Psoas muscle (tissue), 8 donors: Measurements from ENCODE around the gene CHCHD5. TPM values are rescaled to one million over a fixed set of nuclear protein-coding genes. Genes with fewer than 3 reads are reported as not detected.
"Not testable (repeated sequence)": the region's sequence is repeated elsewhere in the genome, so short reads cannot be mapped to it uniquely, and the experiment has no call there.

ENCODE experiments used
- ATAC-seq, 4 donors: fragments of 200-7000 bp; cut with Tn5 transposase; one replicate each; pipeline ENCODE4 v1.9.1; 2020; ENCODE audit warnings: moderate library complexity in 3 of 4, mild to moderate bottlenecking in 2 of 4
- DNase-seq, 2 donors: peaks; one replicate each; pipeline ENCODE4 v3.0.0-alpha.2; 2020
- H3K27ac ChIP-seq: fragments of 200-600 bp; one replicate; pipeline ENCODE4 v1.8.0; 2022
- H3K27me3 ChIP-seq, 3 donors: fragments of 200-600 bp in 1 of 3; one replicate each; pipeline versions ENCODE4 v1.6.1 to v1.8.0; 2013 to 2022; ENCODE audit warnings: low read length in 2 of 3, mild to moderate bottlenecking in 2 of 3, moderate library complexity in 1 of 3; ENCODE audit not compliant: insufficient read depth in 3 of 3
- H3K36me3 ChIP-seq, 2 donors: fragments of 200-600 bp in 1 of 2; one replicate each; pipeline versions ENCODE4 v1.6.1 to v1.8.0; 2013 to 2022; ENCODE audit warnings: low read depth in 1 of 2, mild to moderate bottlenecking in 1 of 2, moderate library complexity in 1 of 2; ENCODE audit not compliant: insufficient read depth in 1 of 2
- H3K4me1 ChIP-seq: fragments of 200-600 bp; one replicate; pipeline ENCODE4 v1.8.0; 2022
- H3K4me3 ChIP-seq: fragments of 200-600 bp; one replicate; pipeline ENCODE4 v1.8.0; 2022; ENCODE audit warnings: mild to moderate bottlenecking
- H3K9me3 ChIP-seq: fragments of 200-600 bp; one replicate; pipeline ENCODE4 v1.8.0; 2022
- CTCF ChIP-seq: fragments of 200-600 bp; IDR thresholded peaks from one replicate; pipeline ENCODE4 v1.8.0; 2022; ENCODE audit warnings: antibody characterized with exemption
- WGBS, 3 donors: extraction: QIAGEN DNeasy Blood & Tissue Kit; methylation state at CpG; one replicate each; pipeline versions ENCODE4 v1.1.6 to v1.1.7; 2013; 5-methylcytosine and 5-hydroxymethylcytosine counted together
- intact Hi-C, 2 donors: fragments of 100-400 bp; cut with DNase I; formaldehyde crosslinking; loops; one replicate each; pipeline versions ENCODE4 v1.11.0 to v1.14.2; 2022
- polyA plus RNA-seq, 3 donors: library from polyadenylated mRNA; stranded (reverse); fragments of 200-250 nt; gene quantifications; one replicate each; pipeline ENCODE4 v1.2.3, GENCODE V29; 2013
- total RNA-seq, 4 donors: library from RNA; stranded (reverse); fragmentation: NEBNext Ultra II Directional in 2 of 4; extraction: Animal tissue kit (Norgen Biotek cat#: 25700) in 2 of 4; gene quantifications; one replicate each; pipeline versions ENCODE4 v1.2.1 to v1.2.4, GENCODE V29; 2021 to 2023
- donor health status: healthy with polysubstance abuse.
- donor health status: DM: no; HTN: no; CAD: no; lungs with moderate emphysema.
- donor health status: Bipolar disorder and iron deficiency.
- donor health status: healthy.
- donor health status: DM: yes; HTN: yes; CAD: no.
- donor health status: DM: no; HTN: no; CAD: no.
- donor health status: DM: no; HTN: no; CAD: no.
- donor health status: DM: yes; HTN: yes; CAD: no.

Gene CHCHD5
- total and polyA plus RNA-seq, 7 donors = 28.3 to 47.8 (median 31.0) TPM

GRCh38 chr2:112606547-112606946, 22.1 kb downstream of the CHCHD5 start:
- 60 to 73% (median 71%) methylated on average over 4 of the region's 4 CpGs for WGBS, 3 donors
- TF ChIP-seq CTCF = no peak
- ATAC-seq = no peak
- no peaks in the 10 kb centered on the region for H3K36me3 ChIP-seq
- intact Hi-C loops = loop anchor here in 1 of 2 donors (10.0 kb wide), 1 partner anchor 348 kb away; no protein-coding TSS in a partner anchor
- H3K4me1 ChIP-seq = no peaks in the 10 kb centered on the region
- DNase-seq = no peak
- no peaks in the 10 kb centered on the region for H3K27me3 ChIP-seq
- no peak overlapping the region for H3K27ac ChIP-seq
- no peak overlapping the region for H3K4me3 ChIP-seq
- H3K9me3 ChIP-seq = no peaks in the 10 kb centered on the region

DNA sequence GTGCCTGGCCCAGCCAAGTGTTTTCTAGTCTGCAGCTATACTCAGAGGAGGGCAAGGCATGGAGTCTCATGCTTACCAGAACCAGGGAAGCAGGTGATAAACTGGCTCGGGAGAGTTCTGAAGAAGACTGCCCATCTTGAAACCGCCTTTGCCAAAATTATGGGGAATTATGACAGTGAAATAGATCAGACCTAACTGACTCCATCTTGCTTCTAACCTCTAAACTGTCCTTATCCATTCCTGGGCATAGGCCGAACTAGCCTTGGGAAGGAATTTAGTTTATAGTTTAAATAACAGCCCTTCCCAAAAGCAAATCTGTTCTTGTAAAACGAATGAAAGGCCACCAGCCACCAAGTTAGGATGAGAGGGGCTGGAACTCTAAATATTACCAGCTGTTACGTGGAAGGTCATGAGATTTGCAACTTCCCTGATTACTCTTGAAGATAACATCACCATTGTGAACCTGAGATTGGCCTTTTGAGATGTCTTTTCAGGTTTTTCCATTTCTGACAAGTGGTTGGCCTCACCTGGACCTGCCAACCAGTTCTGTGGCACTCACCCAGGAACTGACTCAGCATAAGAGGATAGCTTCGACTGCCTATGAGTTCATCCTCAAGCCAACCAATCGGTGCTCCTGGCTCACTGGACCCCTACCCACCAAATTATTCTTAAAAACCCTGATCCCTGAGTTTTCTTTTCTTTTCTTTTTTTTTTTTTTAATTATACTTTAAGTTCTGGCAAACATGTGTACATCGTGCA, 23.4 kb downstream of the CHCHD5 start:
- H3K27ac ChIP-seq = no peak overlapping the region
- ATAC-seq (no peak), DNase-seq (no peak)
- WGBS, 3 donors = 75 to 82% (median 78%) methylated on average over 8 of the region's 8 CpGs
- no peak overlapping the region for H3K4me3 ChIP-seq
- intact Hi-C loops = loop anchor here in 1 of 2 donors (10.0 kb wide), 1 partner anchor 347 kb away; no protein-coding TSS in a partner anchor
- H3K27me3 ChIP-seq = no peaks in the 10 kb centered on the region
- H3K36me3 ChIP-seq = no peaks in the 10 kb centered on the region
- TF ChIP-seq CTCF = no peak
- no peaks in the 10 kb centered on the region for H3K4me1 ChIP-seq
- H3K9me3 ChIP-seq = no peaks in the 10 kb centered on the region

DNA sequence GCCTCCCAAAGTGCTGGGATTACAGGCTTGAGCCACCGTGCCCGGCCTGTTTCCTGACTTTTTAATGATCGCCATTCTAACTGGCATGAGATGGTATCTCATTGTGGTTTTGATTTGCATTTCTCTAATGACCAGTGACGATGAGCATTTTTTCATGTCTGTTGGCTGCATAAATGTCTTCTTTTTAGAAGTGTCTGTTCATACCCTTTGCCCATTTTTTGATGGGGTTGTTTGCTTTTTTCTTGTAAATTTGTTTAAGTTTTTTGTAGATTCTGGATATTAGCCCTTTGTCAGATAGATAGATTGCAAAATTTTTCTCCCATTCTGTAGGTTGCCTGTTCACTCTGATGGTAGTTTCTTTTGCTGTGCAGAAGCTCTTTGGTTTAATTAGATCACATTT, 24.9 kb downstream of the CHCHD5 start:
- H3K4me1 ChIP-seq, H3K4me3 ChIP-seq, H3K27ac ChIP-seq, H3K9me3 ChIP-seq, H3K36me3 ChIP-seq, H3K27me3 ChIP-seq, DNase-seq, ATAC-seq: not testable (repeated sequence)
- 89 to 99% (median 96%) methylated on average over 4 of the region's 4 CpGs for WGBS, 3 donors
- intact Hi-C loops = loop anchor here in 1 of 2 donors (10.0 kb wide), 1 partner anchor 345 kb away; no protein-coding TSS in a partner anchor

DNA sequence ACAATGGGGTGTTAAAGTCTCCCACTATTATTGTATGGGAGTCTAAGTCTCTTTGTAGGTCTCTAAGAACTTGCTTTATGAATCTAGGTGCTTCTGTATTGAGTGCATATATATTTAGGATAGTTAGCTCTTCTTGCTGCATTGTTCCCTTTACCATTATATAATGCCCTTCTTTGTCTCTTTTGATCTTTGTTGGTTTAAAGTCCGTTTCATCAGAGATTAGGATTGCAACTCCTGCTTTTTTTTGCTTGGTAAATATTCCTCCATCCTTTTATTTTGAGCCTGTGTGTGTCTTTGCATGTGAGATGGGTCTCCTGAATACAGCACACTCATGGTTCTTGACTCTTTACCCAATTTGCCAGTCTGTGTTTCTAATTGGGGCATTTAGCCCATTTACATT, 27.9 kb downstream of the CHCHD5 start:
- H3K9me3 ChIP-seq, H3K4me3 ChIP-seq, ATAC-seq, H3K4me1 ChIP-seq, H3K36me3 ChIP-seq, H3K27me3 ChIP-seq, H3K27ac ChIP-seq, DNase-seq, intact Hi-C loops: not testable (repeated sequence)
- 88% methylated on average over 1 of the region's 1 CpG for WGBS, 3 donors

DNA sequence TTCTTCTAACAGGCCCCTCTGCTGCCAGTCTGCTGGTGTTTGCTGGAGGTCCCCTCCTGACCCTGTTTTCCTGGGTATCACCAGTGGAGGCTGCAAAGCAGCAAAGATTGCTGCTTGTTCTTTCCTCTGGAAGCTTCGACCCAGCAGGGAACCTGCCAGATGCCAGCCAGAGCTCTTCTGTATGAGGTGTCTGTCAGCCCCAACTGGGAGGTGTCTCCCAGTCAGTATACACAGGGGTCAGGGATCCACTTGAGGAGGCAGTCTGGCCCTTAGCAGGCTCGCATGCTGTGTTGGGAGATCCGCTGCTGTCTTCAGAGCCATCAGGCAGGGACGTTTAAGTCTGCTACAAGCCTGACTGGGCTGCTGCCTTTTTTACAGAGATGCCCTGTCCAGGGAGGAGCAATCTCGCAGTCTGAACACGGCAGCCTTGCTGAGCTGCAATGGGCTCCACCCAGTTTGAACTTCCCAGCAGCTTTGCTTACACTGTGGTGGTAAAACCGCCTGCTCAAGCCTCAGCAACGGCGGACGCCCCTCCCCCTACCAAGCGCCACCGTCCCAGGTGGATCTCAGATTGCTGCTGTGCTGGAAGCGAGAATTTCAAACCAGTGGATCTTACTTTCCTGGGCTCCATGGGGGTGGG, 29.9 kb downstream of the CHCHD5 start:
- intact Hi-C loops = no loop called here
- 73 to 74% (median 74%) methylated on average over 13 of the region's 13 CpGs for WGBS, 3 donors
- ATAC-seq (no peak), DNase-seq (no peak)
- no peaks in the 10 kb centered on the region for H3K9me3 ChIP-seq
- no peak overlapping the region for H3K4me3 ChIP-seq
- no peaks in the 10 kb centered on the region for H3K4me1 ChIP-seq
- no peak overlapping the region for H3K27ac ChIP-seq
- no peaks in the 10 kb centered on the region for H3K27me3 ChIP-seq
- TF ChIP-seq CTCF = no peak
- peaks cover 0 to 5% of the 10 kb centered on the region in 2 donors for H3K36me3 ChIP-seq
